Stromal cell of bone marrow (primary cell): ENCODE measurements around the gene HP1BP3.
"Not testable (repeated sequence)": the region's sequence is repeated elsewhere in the genome, so short reads cannot be mapped to it uniquely, and the experiment has no call there.

Experiments used
- DNase-seq: peaks from one replicate; pipeline ENCODE4 v3.0.0-alpha.2; 2012; ENCODE audit warnings: low read depth

The HP1BP3 gene

DNA sequence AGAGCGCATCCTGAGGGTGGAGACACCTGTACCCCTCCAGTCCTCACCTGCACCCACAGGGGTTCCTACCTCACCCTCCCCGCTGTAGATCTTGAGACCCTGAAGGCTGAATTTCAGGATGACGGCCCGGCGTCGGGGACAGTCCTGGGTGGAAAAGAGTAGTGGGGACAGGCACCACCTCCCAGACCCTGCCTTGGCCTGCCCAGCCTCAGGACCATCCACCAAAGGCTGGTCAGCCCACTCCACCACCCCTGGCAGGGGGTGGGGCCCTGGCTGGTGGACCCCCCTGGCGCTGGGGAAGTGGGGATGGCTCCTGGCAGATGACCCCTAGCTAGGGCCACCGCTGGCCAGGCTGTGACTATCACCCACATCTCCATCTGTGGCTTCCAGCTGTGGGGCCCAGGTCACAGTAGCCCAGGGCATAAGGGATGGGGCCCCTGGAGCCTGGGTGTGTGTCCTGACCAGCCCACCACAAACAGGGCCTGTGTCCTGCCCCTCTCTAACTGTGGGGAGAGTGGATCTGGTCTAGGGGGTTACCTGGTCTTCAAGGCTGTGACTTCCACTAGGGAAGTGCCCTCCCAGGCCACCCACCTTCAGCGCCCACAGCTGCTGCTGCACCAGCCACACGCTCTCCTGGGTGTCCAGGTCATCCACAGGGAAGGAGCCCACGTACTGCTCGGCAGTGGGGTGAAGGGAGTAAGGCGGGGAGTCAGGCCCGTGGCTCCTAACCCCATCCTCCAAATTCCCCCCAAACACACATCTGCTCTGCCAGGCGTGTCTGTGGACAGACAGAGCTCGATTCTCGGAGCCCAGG lies 60.0 kb downstream of the HP1BP3 start:
- DNase-seq: no peak

DNA sequence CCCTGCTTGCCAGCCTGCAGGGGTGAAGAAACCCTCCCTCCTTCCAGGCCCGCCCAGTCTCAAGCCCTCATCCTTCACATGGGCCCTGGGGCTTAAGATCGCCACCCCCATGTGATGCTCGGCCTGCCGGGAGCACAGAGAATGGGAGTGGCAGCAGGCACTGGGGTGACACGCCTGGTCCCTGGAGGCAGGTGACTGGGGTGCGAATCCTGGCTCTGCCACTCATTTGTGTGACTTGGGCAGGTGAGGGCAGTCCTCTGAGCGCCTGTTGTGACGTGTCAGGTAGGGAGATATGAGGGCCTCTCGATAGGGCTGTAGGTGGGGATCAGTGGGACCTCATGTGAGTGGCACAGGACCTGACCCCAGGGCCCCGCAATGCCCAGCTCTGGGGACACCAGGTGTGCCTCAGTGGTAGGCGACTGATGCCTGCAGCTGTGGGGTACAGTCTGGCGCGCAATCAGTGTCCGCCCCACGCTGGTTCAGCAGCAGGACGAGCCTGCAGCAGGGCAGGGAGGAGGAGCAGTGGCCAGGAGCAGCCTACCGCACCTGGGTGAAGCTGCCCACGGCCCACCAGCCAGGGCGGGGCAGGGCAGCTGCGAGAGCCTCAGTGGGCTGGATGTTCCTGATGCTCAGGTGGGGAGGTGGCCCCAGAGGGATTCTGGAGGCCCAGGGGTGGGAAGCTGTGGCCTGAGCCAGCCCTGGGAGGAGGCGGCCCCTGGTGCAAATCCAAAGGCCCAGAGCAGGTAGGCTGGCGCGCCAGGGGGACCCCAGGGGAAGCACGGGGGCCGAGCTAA lies 60.8 kb downstream of the HP1BP3 start:
- DNase-seq: no peak

DNA sequence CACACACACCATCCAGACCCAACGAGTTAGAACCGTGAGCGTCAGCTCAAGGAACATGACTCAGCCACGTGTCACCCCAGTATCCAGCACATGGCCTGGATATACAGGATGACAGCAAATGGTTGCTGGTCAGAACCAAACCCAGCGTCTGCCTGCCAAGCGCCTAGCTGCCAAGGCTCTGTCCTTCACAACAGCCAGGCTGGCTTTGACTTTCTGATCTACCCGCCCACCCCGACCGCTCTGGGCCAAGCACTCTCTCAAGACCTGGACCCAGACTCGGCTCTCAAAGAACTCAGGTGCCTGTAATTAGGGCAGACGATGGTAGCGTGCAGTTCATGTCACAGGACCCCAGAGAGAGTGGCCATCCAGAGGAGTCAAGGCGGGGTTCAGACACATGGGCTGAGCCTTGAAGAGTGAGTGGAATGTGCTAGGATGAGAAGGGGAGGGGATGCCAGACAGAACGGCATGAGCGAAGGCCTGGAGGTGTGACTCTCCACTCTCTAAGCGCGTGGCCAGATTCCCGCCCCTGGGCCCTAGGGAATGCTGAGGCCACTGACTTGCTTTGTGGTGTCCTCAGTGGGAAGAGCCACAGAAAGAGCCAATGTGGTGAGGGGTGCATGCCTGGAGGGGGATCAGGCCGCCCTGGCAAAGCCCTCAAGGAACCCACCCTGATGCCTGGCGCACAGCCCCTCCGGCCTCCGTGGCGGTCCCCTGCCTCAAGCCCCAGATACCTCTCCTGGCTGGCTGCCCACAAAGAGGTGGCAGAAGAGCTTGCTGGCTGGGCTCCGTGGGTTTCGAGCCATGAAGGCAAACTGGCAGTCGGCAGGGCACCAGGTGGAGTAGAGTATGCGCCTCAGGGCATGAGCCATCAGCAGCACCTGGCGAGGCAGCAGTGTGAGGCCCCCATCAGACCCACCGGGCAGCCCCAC lies 61.7 kb downstream of the HP1BP3 start:
- peak; percentile 47 for DNase-seq

DNA sequence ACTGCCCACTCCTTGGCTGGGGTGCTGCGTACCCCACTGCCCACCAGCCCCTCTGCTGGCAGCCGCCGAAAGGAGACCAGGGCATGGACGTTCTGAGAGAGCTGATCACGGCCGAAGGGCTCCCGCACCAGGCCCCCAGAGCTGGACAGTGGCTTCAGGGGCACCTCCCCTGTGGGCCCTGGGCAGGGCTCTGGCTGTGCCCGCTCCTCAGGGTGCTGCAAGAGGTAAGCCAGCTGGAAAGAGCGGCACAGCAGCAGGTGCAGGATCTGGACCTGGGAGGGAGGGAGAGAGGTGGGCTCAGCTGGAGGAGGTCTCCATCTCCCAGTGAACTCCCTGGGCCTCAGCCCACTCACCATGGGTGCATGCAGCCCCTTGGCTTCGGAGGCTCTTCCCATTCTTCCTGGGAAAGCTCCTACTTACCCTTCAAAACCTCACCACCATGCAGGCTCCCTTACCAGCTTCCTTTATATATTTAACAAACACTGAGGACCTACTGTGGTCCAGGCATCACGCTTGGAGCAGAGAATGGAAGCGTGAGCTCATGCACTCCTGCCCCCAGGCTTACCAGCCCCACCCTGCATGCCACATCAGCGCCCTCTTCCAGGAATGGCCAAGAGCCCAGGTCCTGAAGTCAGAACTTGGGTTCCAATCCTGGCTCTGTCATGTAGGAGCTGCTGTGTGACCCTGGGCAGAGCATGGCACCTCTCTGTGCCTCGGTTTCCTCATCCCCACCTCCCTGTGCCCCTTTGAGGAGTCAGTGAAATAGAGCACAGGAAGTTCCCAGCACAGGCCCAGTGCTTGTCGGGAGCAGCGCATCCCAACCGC lies 62.5 kb downstream of the HP1BP3 start:
- DNase-seq: no peak

DNA sequence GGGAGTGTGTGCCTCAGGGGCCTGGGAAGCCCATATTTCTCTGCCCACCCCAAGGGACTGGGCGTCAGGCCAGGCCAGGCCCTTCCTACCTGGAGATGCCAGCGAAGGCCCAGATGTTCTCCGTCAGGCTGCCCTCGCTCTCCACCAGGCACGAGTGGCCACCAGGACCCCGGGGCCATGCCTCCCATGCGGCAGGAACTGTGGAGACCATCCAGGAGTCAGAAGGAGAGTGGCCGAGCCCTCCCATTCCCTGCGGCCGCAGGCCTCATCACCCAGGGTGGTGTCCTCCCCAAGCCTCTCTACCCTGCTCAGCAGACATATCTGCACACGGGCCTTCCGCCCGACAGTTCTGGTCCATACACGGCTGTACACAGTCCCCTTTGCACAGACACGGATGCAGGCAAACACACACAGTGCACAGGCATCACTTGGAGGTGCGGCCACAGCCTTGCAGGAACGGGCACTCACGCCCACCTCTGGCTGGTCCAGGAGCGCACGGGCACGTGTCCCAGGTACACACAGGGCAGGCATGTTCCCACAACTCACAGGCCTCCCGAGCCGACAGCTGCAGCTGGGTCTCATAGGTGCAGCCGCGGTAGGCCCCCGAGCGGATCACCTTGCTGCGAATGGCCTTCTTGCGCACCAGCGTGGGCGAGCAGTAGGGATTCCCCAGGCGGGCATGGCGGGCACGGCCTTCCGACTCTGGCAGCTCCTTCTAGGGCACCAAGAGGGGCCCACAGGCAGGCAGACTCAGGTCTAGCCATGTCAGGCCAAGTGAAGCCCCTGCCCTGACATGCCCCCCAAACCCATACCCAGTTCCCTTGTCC lies 63.4 kb downstream of the HP1BP3 start:
- no peak for DNase-seq

DNA sequence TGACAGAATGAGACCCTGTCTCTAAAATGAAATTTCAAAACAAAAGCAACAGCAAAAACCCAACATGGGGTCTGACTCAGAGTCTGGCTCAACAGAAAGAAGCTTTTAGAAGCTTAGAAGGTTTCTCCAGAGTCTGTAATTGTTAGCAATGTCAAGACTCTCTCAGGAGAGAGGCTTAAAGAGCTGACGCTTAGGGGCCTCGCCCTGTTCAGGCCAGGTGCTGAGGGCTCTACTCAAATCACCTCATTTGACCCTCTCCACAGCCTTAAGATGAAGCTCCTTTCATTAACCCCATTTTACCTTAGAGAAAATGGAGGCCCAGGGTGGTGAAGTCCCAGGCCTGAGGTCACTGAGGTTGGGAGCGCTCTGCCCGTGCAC lies 64.0 kb downstream of the HP1BP3 start:
- DNase-seq: no peak

DNA sequence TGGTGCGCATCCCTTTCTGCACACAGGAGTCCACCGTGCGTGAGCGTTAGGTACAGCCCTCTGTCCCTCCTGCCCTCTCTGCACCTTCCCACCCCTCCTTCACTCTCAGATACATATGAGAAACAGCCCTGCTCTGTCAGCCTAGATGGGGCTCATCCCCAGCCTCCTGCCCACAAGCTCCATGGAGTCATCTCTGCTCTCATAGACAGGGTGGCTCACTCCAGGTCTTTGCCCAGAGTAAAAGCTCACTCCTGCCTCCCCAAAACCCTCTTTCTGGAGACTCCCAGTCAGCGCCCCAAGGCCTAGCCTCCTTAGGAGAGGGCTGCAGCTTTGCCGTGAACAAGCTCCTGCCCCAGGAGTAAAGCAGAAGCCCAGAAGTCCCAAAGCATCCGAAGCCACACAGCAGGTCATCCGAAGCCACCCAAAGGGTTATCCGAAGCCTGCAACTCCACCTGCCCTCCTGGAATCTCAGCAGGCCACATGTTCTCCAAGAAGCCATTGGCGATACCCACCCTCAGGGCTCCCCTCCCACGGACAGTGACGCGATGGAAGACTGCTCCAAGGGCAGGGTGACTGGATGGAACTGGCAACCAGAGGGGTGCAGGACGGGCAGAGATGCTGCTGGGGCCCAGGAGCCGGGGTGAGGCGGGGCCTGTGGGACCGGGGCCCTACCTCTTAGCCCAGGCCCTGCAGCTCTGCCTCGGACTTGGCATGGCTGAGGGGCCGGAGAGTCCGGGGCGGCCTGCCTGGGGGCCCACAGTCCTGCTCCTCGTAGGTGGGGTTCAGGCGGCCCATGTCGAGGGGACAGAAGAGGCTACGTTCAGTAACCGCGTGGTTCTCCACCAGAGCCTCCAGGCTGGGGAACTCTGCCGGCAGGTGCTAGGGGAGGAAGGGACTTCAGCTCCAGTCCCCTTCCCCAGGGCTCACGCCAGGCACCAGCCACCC lies 65.7 kb downstream of the HP1BP3 start:
- DNase-seq: no peak

DNA sequence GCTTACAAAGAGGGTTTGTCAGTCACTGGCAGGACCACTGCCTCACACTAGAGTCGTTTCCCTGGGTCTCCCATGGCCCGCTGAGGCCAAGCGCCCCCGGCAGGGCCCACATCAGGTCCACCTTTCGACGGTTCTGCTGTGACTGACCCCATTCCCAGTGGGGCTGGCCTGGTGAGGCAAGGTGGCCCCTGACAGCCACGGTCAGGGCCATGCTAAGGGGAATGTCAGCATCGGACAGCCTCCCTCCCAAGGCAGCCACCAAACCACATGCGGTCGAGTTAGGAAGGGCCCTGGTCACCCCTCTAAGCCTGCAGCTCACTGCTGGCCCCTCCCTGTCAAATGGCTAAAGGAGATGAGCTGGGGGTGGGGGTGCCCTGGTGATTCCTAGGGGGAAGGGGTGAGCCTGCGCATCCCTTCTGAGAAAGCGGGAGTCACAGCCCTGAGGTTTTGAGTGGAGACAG lies 66.4 kb downstream of the HP1BP3 start:
- no peak for DNase-seq

DNA sequence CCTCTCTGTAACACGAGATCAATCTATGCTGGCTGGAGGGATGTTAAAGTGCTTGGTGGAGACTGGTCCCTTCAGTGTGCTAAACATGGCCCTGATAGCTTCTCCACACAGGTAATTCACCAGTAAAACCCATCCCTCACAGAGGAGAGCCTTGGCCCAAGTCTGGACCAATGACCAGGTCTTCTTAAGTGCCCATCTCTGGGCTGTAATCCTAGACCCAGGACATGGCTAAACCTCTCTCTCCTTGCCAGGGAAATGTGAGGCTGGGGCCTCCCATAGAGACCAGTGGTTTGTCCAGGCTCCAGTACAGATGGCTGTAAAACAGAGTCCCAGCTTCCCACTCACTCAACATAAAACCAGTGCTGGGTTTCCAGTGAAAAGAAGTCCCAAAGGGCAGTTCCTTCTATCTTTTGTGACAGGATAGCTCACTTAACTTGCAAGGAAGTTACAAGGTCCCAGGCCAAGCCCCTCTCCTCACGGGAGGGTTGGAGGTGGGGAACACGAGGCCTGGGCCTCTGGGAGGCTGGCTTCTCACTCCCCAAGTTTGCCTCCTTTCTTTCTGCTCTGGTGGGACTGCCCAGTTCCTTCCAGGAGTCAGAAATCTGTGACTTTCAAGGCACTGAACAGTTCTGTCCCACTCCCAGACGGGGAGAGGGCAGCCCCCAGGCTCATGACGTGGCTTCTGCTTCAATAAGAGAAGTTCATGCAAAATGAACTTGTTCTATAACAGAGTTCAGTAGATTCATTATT lies 67.1 kb downstream of the HP1BP3 start:
- DNase-seq: no peak

DNA sequence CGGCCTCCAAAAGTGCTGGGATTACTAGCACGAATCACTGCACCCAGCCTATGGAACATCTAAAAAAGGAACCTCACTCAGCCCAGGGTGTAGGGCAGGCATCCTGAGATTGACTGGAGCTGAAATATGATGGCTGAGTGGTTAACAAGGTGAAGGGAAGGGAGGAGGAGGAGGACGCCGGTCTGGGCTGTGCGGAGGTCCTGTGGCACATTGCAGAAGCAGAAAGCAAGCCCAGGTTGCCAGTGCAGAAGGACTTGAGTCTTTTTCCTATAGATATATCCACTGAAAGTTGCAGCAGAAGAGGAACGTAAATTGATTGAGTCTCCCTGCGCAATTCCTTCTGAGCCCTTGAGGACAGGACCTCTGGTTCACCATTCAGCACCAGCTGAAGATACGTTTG lies 67.8 kb downstream of the HP1BP3 start:
- DNase-seq: no peak

DNA sequence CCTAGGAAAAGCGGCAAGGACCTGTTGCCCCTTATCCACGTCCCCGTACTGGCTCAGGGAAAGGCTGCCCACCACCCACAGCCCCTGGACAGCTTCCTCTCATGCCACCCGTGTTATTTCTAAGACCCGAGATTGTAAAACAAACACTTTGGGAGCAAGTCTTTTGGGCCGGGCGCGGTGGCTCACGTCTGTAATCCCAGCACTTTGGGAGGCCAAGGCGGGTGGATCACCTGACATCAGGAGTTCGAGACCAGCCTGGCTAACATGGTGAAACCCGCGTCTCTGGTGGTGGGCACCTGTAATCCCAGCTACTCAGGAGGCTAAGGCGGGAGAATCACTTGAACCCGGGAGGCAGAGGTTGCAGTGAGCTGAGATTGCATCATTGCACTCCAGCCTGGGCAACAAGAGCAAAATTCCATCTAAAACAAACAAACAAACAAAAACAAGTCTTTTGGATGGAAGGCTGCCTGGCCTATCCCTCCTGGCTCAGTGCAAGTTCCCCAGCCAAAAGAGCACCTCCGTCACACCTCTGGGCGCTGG lies 68.7 kb downstream of the HP1BP3 start:
- not testable (repeated sequence) for DNase-seq

DNA sequence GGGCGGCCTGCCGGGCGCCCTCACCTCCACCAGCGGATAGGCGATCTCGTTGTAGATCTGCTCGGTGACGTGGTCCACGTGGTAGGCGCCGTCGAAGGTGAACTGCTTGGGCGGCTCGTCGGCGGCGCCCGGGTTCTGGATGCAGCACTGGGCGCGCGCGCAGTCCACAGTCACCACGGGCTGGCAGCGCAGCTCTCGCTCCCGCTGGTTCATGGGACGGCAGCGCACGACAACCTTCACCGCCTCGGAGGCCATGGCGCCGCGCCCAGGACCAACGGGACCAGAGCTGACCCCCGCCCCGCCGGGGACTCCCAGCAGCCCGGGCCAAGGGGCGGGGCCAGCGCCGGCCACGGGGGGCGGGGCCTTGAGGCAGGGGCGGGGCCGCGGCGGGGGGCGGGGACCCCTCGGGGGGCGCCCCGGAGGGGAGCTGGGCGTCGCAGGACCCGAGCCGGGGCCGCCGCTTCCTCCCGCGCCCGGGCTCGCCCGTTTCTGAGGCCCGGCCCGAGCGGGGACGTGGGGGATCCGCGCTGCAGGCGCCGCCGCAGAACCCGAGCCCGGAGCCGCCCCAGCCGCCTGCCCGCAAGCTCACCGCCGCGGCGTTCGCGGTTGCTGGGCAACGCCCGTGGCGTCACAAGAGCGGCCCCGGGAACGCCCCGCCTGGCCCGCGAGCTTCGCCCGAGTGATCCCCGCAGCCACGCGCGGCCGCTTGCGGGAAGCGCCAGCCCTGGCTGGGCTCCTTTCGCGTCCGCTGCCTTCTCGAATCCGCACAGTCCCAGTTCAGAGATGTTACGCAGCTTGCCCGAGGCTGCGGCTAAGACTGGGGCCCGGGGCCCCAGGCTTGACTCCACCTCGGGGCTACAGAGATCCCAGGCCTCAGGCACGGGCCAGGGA lies 69.4 kb downstream of the HP1BP3 start, which contains the start of gene KIF17:
Gene KIF17 (minus strand): TSS at position 556 of the 891 bp plus-strand sequence. CDS start 301 bp downstream, at position 255.
- peak; percentile 57 for DNase-seq

DNA sequence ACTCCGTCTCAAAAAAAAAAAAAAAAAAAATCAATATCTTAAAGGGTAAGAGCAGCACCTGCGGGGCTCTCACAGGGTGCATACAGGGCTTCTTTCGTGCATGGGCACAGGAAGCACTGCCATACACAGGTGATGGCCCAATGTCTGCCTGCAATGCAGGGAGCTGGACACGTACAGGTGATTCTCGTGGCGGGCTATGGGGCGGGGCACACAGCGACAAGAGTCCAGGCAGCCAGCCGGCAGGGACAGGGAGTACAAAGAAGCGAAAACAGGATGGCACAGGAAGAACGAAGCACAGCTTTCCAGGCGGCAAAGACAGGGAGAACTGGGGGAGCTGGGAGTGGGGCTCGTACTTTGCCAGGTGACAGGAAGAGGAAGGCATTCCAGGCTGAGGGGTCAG lies 70.9 kb downstream of the HP1BP3 start:
- no peak for DNase-seq

DNA sequence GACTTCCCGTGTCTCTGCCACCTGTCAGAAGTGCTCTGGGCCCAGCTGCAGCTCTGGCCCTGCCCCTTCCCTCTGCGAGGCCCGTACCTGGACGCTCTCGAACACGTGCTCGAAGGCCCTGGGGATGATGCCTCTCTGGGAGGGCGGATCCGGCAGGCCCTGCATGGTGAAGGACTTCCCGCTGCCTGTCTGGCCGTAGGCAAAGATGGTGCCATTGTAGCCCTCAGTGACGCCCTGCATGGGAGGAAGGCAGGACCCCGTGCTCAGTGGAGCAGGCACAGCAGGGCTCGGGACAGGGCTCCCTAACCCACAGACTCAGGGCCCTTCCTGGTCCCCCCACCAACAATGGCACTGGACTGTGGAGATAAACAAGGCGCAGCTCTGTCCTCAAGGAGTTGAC lies 71.7 kb downstream of the HP1BP3 start:
- DNase-seq: no peak

DNA sequence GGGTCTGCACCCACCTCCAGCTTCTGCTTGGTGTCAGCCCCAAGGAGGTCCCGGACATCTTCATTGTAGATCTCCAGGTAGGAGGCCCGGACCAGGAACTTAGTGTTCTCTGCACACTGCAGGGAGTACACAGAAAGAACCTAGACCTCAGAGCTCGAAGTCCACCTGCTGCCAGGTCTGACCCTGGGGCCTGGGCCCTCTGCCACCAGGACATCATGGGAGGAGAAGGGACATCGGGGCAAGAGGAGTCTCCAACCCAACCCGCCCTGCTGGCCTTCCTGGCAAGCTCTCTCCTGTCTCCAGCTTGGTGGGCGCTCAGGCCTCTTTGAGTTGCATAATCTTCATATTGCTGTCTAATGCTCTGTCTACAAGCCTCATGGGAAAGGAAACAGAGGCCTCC lies 73.7 kb downstream of the HP1BP3 start:
- DNase-seq: no peak

DNA sequence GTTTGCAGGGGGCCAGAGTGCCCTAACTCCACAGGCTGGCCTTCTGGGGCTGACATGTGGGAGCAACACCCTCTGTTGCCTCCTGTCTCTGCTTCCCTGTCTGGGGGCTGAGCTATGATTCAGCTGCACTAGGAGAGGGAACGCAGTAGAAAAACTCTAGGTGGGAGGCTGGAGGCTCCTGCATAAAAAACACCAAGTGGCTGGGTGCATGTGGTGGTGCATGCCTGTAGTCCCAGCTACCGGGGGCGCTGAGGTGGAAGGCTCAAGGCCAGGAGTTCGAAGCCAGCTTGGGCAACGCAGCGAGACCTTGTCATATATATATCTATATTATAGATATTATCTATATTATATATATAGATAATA lies 74.9 kb downstream of the HP1BP3 start:
- DNase-seq: no peak
